HepG2 (cell line): ENCODE measurements around the gene RBCK1. TPM values are rescaled to one million over a fixed set of nuclear protein-coding genes. Genes with fewer than 3 reads are reported as not detected.

Source experiments
- DPF2 ChIP-seq: sonication (generic); formaldehyde crosslinking; IDR thresholded peaks from 2 replicates; pipeline ENCODE4 v1.4.0; 2020; ENCODE audit warnings: mild to moderate bottlenecking, low read depth, missing genetic modification reagents, borderline replicate concordance
- DRAP1 ChIP-seq: IDR thresholded peaks from 2 replicates; pipeline ENCODE4 v1.6.1; 2016; ENCODE audit warnings: missing genetic modification reagents, missing compliant biosample characterization
- FLYWCH1 ChIP-seq: sonication (generic); formaldehyde crosslinking; IDR thresholded peaks from 2 replicates; pipeline ENCODE4 v1.8.1; 2023; ENCODE audit warnings: mild to moderate bottlenecking, missing genetic modification reagents
- GABPB1 ChIP-seq: IDR thresholded peaks from 2 replicates; pipeline ENCODE4 v1.6.1; 2016; ENCODE audit warnings: mild to moderate bottlenecking, missing genetic modification reagents, moderate library complexity, missing compliant biosample characterization
- HNRNPL ChIP-seq: fragments of 200-400 bp; formaldehyde crosslinking; IDR thresholded peaks from 2 replicates; pipeline ENCODE4 v1.6.1; 2017; ENCODE audit warnings: mild to moderate bottlenecking, low read depth, low read length
- MEIS1 ChIP-seq: sonication (generic); formaldehyde crosslinking; IDR thresholded peaks from 2 replicates; pipeline ENCODE4 v1.9.0; 2021; ENCODE audit warnings: mild to moderate bottlenecking, missing genetic modification reagents, moderate library complexity, borderline replicate concordance
- PHF8 ChIP-seq: sonication (generic); formaldehyde crosslinking; IDR thresholded peaks from 2 replicates; pipeline ENCODE4 v1.5.0; 2020; ENCODE audit warnings: missing genetic modification reagents
- RORA ChIP-seq: sonication (generic); formaldehyde crosslinking; IDR thresholded peaks from 2 replicates; pipeline ENCODE4 v1.5.0; 2020; ENCODE audit warnings: mild to moderate bottlenecking, missing genetic modification reagents, moderate library complexity
- SMC3 ChIP-seq: IDR thresholded peaks from 2 replicates; pipeline ENCODE4 v1.6.1; 2011; ENCODE audit warnings: low read length, improper control_type of control experiment
- STAT6 ChIP-seq: sonication (generic); formaldehyde crosslinking; IDR thresholded peaks from 2 replicates; pipeline ENCODE4 v1.4.0; 2020; ENCODE audit warnings: missing genetic modification reagents, mild to moderate bottlenecking, borderline replicate concordance
- XBP1 ChIP-seq: sonication (generic); formaldehyde crosslinking; IDR thresholded peaks from 2 replicates; pipeline ENCODE4 v1.5.0; 2020; ENCODE audit warnings: missing genetic modification reagents
- YEATS4 ChIP-seq: sonication (generic); formaldehyde crosslinking; IDR thresholded peaks from 2 replicates; pipeline ENCODE4 v1.4.0; 2020; ENCODE audit warnings: missing genetic modification reagents, borderline replicate concordance
- ZFP62 ChIP-seq: sonication (generic); formaldehyde crosslinking; IDR thresholded peaks from 2 replicates; pipeline ENCODE4 v1.4.0; 2020; ENCODE audit warnings: missing genetic modification reagents
- ZIK1 ChIP-seq: sonication (generic); formaldehyde crosslinking; IDR thresholded peaks from 2 replicates; pipeline ENCODE4 v1.5.0; 2020; ENCODE audit warnings: mild to moderate bottlenecking, low read depth, missing genetic modification reagents, borderline replicate concordance
- ZNF382 ChIP-seq: sonication (generic); formaldehyde crosslinking; IDR thresholded peaks from 2 replicates; pipeline ENCODE4 v1.5.0; 2020; ENCODE audit warnings: missing genetic modification reagents, mild to moderate bottlenecking, borderline replicate concordance
- ZNF460 ChIP-seq: sonication (generic); formaldehyde crosslinking; IDR thresholded peaks from 2 replicates; pipeline ENCODE4 v1.5.1; 2020; ENCODE audit warnings: missing genetic modification reagents, mild to moderate bottlenecking, borderline replicate concordance
- ZNF619 ChIP-seq: sonication (generic); formaldehyde crosslinking; IDR thresholded peaks from 2 replicates; pipeline ENCODE4 v1.4.0; 2020; ENCODE audit warnings: mild to moderate bottlenecking, missing genetic modification reagents
- ZNF720 ChIP-seq: sonication (generic); formaldehyde crosslinking; IDR thresholded peaks from 2 replicates; pipeline ENCODE4 v1.4.0; 2020; ENCODE audit warnings: missing genetic modification reagents
- polyA plus RNA-seq, 8 experiments: library from polyadenylated mRNA; depleted of rRNA in 3 of 8; stranded (reverse) in 7 of 8; unstranded in 1 of 8; fragments of >200 nt; fragmentation: Illumina TruSeq in 4 of 8; extraction: Trizol in 4 of 8; gene quantifications; 2 replicates each; pipeline versions ENCODE4 v1.2.1 to v1.2.3, GENCODE V29; 2011 to 2016; ENCODE audit warnings: low read depth in 4 of 8, missing spikeins in 1 of 8, mixed read lengths in 1 of 8; ENCODE audit not compliant: insufficient read depth in 1 of 8
- total RNA-seq, 5 experiments: library from RNA; depleted of rRNA; stranded (reverse); fragments of >200 nt; fragmentation: Illumina TruSeq; extraction: Trizol; gene quantifications; 2 replicates each; pipeline ENCODE4 v1.2.3, GENCODE V29; 2016; ENCODE audit warnings: low read depth in 1 of 5
- TF ChIP-seq, protein P1 (sequence below): sonication (generic); formaldehyde crosslinking; IDR thresholded peaks from 2 replicates; pipeline ENCODE4 v1.4.0; 2020; ENCODE audit warnings: missing genetic modification reagents, borderline replicate concordance
- TF ChIP-seq, protein P2 (sequence below): IDR thresholded peaks from 2 replicates; pipeline ENCODE4 v1.4.0; 2020; ENCODE audit warnings: mild to moderate bottlenecking, missing genetic modification reagents

RBCK1 gene
- total and polyA plus RNA-seq, 2 of the 13 experiments (the other 11 are each of a cell fraction or from before 2014, with no cell fraction given): 149 to 215 TPM

GRCh38 chr20:380763-381580 is 27.1 kb upstream of the RBCK1 start (continued):
- TF ChIP-seq, protein P1, sequence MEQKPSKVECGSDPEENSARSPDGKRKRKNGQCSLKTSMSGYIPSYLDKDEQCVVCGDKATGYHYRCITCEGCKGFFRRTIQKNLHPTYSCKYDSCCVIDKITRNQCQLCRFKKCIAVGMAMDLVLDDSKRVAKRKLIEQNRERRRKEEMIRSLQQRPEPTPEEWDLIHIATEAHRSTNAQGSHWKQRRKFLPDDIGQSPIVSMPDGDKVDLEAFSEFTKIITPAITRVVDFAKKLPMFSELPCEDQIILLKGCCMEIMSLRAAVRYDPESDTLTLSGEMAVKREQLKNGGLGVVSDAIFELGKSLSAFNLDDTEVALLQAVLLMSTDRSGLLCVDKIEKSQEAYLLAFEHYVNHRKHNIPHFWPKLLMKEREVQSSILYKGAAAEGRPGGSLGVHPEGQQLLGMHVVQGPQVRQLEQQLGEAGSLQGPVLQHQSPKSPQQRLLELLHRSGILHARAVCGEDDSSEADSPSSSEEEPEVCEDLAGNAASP: peak; percentile 78
- TF ChIP-seq ZNF460 (CRISPR knock-in tag) (no peak; the same call in 1 of the 2 replicates), FLYWCH1 (no peak), DRAP1 (CRISPR knock-in tag) (peak; percentile 66; the same call in 1 of the 2 replicates), ZNF619 (peak; percentile 38; the same call in 1 of the 2 replicates), GABPB1 (CRISPR knock-in tag) (peak; percentile 93), YEATS4 (CRISPR knock-in tag) (no peak; the same call in none of the 2 replicates), XBP1 (CRISPR knock-in tag) (no peak; the same call in 1 of the 2 replicates), HNRNPL (peak; percentile 29; the same call in 1 of the 2 replicates), MEIS1 (CRISPR knock-in tag) (no peak; the same call in none of the 2 replicates), ZNF720 (CRISPR knock-in tag) (no peak), DPF2 (CRISPR knock-in tag) (peak; percentile 45), PHF8 (CRISPR knock-in tag) (peak; percentile 90), STAT6 (peak; percentile 65; the same call in 1 of the 2 replicates), ZNF382 (CRISPR knock-in tag) (no peak), ZIK1 (CRISPR knock-in tag) (no peak; the same call in 1 of the 2 replicates), ZFP62 (CRISPR knock-in tag) (0 out of 2 replicates have a peak, but pooled peaks have one; percentile 68), RORA (CRISPR knock-in tag) (no peak), SMC3 (peak; percentile 26; the same call in 1 of the 2 replicates)
- TF ChIP-seq, protein P2, sequence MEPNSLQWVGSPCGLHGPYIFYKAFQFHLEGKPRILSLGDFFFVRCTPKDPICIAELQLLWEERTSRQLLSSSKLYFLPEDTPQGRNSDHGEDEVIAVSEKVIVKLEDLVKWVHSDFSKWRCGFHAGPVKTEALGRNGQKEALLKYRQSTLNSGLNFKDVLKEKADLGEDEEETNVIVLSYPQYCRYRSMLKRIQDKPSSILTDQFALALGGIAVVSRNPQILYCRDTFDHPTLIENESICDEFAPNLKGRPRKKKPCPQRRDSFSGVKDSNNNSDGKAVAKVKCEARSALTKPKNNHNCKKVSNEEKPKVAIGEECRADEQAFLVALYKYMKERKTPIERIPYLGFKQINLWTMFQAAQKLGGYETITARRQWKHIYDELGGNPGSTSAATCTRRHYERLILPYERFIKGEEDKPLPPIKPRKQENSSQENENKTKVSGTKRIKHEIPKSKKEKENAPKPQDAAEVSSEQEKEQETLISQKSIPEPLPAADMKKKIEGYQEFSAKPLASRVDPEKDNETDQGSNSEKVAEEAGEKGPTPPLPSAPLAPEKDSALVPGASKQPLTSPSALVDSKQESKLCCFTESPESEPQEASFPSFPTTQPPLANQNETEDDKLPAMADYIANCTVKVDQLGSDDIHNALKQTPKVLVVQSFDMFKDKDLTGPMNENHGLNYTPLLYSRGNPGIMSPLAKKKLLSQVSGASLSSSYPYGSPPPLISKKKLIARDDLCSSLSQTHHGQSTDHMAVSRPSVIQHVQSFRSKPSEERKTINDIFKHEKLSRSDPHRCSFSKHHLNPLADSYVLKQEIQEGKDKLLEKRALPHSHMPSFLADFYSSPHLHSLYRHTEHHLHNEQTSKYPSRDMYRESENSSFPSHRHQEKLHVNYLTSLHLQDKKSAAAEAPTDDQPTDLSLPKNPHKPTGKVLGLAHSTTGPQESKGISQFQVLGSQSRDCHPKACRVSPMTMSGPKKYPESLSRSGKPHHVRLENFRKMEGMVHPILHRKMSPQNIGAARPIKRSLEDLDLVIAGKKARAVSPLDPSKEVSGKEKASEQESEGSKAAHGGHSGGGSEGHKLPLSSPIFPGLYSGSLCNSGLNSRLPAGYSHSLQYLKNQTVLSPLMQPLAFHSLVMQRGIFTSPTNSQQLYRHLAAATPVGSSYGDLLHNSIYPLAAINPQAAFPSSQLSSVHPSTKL (CRISPR knock-in tag): peak; percentile 59; the same call in 1 of the 2 replicates
